GM18868 (cell line): ENCODE results near the gene HES2.
"Not testable (repeated sequence)": the region's sequence is repeated elsewhere in the genome, so short reads cannot be mapped to it uniquely, and the experiment has no call there.

Experiments
- ATAC-seq: cut with Tn5 transposase; IDR thresholded peaks from one replicate; pipeline ENCODE4 v1.9.1; 2021; ENCODE audit warnings: mild to moderate bottlenecking, moderate library complexity; ENCODE audit not compliant: unreplicated experiment

The HES2 gene, protein sequence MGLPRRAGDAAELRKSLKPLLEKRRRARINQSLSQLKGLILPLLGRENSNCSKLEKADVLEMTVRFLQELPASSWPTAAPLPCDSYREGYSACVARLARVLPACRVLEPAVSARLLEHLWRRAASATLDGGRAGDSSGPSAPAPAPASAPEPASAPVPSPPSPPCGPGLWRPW

DNA sequence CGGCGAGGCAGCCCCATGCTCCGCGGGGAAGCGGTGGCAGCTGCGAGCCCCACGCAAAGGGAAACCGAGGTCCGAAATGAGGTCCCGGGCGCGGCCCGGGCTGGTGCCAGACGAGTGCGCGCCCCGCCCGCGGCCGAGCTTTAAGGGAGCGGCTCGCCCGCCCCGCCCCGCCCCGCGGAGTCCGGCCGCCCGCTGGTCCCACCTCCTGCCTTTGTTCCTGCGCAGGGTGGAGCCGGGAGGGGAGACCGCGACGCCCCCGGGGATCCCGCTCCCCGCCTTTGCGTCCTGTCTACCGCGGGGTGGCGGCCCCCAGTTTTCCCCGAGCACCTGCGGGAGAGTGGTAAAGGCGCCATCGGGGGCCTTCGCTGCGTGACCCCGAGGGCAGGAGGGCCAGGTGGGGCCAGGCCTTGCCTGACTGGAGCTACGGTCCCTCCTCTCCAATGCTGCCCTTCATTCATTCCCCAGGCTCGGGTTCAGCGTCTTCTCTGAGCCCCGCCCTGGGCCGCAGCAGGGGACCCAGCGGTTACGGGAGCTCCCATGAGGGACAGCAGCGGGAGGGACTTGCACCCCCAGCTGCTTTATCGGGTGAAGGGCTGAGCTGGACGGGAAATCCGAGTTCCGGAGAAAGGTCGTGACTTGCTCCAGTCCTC lies at the start of gene HES2:
TSS of gene HES2 (minus strand) at position 116 of the 650 bp plus-strand sequence. CDS start at position 17, 99 bp downstream.
- ATAC-seq, result no peak

DNA sequence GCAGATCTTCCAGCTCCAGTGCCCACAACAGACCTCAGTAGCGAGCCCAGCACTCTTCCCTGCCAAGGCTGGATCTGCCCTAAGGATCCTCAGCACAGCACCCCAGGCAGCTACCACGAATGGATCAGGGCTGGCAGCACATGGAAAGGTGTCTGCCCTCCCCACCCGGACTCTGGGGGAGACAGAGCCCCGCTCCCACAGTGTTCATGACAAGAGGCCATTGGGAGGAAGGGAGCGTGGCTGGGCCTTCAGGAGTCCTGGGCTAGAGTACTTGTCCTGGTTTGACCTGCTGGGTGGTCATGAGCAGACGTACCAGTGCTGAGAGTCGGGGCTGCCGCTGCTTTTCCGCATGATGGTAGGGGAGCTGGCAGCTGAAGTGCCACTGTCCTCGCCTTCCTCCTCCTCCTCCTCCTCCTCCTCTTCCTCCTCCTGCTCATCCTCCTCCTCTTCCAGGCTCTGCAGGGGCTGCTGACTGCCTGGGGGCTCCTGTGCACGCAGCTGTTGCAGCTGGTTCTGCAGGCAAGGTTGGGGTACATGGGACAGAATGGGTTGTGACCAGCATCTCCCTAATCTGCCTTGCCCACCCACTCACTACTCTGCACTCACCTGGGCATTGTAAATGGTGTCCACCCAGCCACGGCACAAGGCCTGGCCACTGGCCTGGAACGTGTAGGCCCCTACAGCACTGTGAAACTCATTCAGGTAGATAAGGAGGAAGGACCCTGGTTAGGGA lies 49.2 kb upstream of the HES2 start:
- no peak for ATAC-seq

DNA sequence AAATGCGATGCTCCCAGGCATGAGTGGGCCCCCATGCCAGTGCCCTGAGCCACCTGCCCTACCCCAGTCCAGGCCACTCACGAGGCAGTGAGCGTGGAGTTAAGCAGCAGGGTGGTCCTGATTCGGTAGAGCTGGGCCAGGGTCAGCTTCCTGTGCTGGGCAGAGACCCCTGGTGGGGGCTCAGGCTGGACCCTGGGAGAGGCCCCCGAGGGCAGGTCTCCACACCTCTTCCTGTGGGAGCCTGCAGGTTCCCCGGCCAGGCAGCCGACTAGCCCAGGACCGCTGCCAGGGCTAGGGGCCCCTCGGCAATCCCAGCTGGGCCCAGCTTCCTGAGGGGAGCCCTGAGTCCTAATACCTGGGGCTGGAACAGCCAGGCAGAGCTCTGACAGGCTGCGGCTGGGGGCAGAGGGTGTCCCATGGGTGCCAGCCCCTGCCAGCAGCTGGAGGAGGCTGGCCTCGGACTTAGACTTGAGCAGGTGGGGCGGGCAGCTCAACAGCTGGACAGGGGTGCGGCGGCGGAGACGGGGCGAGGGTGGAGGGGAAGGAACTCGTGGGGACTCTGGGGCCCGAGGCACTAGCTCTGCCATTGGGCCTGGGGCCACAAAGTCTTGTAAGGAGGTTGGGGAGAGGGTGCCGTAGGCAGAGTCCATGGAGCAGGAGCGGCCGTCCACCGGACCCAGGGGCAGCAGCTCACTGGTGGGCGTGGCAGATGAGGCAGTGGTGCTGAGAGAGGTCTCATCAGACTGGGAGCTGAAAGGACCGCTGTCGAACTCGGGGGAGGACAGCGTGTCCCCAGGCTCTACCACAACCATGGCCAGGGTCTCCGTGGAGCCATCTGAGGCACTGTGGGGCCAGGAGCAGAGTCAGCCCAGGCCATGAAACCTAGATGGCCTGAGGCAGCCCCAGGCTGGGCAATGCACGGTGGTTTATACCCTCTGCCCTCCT lies 48.3 kb upstream of the HES2 start:
- ATAC-seq, result no peak

DNA sequence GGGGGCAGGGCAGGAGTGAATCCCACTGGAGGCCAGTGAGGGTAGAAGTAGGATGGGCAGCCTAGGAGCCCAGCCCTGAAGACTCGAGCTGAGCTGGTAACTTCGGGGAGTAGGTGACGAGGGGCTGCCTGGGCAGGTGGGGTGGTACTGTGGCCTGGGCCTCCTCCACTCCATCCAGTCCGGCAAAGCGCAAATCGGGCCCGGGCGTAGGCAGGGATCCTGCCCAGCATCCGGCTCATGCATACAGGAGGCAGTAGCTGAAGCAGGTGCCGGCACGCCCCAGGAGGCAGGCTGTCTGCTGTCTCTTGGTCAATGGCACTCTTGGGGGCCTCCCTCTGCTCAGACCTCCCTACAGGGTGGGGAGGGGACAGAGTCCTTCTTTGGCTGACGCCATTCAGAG lies 47.5 kb upstream of the HES2 start:
- ATAC-seq, result no peak

DNA sequence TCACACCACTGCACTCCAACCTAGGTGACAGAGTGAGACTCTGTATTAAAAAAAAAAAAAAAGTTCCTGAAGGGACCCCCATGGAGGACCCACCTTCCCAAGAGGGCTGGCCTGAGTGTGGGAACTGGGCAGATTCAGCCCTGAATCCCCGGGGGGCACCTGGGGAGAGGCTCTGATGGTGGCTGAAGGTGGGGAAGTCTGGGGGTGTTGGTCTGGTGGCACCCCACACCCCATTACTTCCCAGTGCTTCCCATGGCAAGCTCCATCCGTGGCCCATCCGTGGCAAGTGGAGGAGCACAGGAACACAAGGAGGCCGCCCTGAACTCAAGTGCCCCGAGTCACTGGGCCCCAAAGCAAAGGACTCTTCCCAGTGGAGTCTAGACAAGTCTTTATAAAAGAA lies 47.0 kb upstream of the HES2 start:
- ATAC-seq, result no peak

DNA sequence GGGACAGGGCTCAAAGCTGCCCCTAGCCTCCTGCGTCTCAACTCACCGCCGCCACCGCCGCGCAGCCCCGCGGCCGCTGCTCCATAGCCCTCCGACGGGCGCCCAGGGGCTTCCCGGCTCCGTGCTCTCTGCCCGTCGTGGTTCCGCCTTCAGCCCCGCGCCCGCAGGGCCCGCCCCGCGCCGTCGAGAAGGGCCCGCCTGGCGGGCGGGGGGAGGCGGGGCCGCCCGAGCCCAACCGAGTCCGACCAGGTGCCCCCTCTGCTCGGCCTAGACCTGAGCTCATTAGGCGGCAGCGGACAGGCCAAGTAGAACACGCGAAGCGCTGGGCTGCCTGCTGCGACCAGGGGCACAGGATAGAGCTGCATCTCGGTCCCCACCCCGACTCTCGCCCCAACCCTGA lies 46.3 kb upstream of the HES2 start, which contains the start of gene TNFRSF25:
TSS of gene TNFRSF25 (minus strand) at position 151 of the 400 bp plus-strand sequence. CDS start at position 85, 66 bp downstream.
- no peak for ATAC-seq

DNA sequence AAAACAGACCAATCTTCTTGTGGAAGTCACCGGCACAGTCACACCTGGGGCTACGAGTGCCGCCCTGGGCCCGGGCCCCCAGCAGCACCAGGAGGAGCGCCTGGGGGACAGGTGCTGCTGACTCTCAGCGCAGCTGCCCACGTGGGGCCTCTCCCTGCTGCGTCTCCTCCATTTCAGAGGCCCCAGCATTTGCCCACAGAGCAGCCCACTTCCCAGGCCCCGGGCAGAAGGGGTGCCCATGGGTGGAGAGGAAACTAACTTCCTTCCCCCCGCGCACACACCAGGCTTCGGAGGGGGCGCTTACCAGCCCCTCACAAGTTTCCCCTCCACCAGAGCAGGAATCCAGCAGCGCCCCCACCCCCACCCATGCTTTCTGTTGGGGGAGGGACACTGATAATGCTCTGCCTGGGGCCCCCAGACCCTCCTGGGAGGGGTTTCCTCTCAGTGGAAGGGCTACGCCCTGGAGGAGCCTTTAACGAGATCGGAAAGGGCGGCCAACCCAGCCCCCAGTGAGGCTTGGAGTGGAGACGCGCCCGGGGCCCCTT lies 45.8 kb upstream of the HES2 start:
- no peak for ATAC-seq

DNA sequence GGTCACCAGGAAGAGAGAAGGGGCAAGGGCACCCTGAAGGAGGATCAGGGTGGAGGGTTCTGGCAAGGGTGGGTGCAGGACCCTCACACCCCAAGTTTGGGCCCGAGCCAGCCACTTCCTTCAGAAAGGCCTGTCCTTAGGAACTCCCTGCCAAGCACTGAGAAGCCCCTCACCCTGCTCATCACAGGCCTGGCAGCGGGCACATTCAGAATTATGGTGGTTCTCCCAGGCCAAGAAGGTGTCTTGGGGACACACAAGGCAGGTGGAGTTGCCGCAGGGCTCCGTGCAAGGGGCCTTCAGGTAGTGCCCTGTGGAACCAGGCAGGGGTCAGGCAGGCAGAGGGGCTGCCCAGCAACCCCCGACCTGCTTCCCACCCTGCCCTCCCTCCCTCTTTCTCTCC lies 45.2 kb upstream of the HES2 start:
- no peak for ATAC-seq

DNA sequence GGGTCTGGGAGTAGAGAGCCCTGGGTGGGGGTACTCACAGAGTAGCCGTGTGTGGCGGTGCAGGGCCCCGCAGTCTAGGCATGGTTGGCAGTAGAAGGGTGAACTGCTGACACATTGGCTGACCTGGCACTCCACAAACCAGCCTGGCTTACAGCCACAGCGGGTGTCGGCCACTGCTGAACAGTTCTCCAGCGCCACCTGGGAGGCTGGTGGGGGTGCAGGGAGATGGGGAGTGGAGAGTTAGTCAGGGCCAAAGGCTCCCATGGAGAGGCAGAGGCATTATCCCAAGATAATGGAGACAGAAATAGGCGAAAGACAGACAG lies 44.8 kb upstream of the HES2 start:
- no peak for ATAC-seq

DNA sequence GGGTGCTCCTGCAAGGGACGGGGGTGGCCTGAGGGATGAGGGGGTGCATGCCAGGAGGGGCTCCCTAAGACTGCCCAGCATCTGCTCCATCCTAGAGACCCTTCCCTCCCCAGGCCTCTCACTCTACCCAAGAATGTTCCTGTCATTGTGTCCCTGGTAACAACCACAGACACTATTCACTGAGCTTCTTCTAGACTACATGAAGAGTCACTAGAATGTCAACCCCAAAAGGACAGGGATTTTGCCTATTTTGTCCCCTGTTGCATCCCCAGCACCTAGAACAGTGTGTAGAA lies 43.3 kb upstream of the HES2 start:
- ATAC-seq, result no peak

DNA sequence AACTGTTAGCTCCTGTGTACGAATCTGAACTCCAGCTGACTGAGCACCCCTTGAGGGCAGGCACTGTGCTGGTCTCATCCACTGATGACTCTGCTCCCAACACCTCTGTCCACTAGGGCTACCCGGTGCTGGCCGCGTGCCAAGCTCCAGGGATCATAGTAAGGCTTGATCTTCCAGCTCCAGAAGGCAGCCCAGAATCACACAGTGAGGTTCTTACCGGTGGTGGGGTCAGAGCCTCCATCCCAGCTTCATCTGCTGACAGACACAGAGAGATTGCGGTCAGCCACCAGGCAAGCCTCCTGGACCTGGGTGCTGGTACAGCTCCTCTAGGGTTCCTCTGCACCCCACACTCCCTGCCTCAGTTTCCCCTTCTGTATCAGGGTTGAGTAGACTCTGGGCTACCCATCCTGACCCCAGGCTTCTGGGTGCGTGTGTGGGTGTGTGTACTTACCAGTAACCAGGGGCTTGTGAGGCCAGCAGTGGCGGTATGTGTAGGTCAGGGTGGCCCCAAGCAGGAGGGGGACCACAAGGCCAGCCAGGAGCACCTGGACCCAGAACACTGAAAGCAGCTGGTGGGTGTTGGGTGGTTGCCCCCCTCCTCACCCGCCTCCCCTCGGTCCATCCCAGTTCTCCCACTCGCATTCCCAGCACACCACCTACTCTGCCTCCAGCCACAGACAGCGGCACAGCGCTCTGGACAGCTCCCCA lies 42.8 kb upstream of the HES2 start:
- no peak for ATAC-seq

DNA sequence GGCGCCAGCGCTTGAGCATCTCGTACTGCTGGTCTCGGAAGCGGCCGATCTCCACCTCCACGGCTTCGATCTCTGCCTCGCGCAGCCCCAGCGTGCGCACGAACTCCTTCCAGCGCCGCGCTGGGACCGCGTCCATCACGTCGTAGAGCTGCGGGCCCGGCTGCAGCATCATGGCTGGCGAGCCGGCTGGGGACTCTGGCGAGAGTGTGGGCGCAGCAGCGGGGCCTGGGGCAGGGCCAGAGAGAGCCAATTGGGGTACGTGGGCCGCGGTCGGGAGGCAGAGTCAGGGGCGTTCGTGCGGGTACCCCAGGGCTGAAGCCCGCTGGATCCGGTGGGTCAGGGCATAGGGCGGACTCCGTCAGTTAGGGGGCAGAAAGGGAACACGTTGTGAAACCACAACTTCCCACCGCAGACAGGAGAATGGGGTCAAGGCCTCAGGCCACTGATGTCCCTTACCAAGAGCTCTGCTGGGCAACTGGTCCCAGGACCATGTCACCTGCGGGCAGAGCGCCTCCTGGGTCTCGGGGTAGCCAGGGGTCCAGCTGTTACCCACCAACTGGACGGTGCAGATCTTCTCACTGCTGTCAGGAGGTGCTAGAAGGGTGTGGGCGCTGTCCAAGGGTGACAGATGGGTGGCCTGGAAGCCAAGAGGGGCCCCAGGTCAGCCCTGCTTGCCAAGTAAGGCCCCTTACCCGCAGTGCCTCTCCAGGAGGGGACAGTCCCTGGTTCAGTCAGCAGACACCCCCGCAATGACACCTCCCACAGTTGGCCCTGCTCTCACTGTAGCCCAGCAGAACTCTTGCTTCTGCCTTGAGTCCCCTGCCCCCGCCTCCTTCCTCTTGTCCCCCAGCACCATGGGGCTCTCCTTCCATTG lies 42.1 kb upstream of the HES2 start:
- ATAC-seq, result no peak

DNA sequence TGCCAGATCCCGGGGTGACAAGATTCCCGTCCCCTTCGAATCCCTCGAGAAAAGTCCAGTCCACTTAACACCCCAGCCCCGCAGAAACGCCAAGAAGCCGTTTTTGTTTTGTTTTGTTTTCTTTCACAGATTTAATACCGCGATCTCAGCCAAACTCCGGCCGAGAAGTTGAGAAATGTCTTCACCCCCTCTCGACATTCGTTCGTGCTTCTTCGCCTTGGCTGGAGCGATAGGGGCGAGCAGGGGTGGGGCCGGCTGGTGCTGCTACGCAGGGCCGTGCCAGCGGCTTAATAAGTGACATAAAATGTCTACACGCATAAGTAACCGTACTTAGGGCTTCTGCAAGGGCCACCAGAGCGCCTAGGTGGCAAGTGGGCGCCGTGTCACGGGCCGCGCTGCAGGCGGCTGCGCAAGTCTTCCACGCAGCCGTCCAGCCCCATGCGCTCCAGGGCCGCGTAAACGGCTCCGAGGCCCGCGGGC lies 41.4 kb upstream of the HES2 start:
- no peak for ATAC-seq

DNA sequence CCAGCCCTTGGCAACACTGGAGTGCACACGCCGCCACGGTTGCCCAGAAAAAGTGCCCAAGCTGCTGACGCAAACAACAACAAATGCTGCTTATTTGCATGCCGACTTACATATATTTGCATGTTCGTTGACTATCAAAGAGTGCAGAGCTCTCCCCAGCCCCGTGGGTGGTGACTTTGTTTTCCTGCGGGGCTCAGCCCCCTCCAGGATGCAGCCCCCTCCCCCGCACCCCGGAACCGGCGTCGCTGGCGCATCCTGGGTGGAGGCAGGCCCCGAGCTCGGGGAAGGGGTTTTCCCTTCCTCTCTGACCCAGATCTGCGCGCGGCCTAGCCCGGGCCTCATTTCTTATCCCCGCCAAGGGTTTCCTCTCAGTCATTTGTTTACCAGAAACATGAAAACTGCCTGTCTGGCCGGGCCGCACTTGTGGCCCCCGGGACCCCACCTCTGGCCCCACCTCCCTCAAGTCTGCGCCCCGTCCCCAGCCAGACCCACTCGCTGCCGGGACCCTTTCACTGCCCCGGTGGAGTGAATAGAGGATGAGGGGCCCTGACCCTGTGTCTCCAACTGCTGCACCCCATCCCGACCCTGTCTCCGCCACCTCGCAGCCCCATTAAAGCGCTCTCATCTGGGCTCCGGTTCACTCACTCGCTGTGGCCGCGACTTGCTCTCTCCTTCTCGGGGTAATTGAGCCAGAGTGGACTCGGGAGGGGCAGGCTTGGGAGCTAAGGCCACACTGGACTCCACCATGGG lies 40.8 kb upstream of the HES2 start:
- ATAC-seq, result no peak

DNA sequence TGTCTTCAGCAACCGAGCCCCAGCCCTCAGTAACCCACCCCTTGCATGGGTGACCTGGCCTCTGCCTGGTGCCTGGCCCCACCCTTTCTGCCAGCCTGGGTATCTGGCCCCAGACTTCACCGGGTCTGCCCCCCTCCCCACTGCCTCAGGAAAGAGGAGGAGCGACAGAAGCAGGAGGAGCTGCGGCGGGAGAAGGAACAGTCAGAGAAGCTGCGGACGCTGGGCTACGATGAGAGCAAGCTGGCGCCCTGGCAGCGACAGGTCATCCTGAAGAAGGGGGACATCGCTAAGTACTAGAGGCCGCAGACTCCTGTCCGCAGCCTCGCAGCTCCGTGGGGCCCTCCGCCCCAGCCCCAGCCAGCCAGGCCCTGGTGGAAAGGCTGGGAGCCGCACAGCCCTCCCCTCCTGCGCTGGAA lies 40.1 kb upstream of the HES2 start:
- no peak for ATAC-seq

DNA sequence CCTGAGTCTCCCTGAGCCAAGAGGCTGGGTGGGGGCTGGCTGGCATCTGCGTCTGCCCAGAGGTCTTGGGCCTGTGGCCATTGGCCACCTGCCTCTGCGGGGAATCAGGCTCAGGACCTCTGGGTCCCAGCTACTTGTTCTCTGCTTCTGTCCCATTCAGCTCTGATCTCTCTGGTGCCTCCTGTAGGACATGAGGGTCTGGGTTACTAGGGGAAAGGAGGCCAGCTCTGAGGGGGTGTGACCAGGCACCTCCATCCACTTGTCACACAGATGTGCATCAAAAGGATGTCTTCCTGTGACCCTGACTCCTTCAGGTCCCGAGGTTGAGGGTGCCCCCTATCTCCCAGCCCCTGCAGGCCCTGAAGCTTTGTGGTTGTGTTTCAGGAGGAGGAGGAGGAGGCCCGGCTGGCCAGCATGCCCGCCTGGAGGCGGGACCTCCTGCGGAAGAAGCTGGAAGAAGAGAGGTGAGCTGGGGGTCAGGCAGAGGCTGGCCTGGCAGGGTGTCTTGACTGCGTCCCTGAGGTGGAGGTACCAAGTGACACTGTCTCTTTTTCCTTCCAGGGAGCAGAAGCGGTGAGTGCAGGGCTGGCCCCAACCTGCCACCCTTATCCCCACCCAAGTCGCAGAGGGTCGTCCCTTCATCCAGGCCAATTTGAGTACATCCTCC lies 37.2 kb upstream of the HES2 start:
- no peak for ATAC-seq

DNA sequence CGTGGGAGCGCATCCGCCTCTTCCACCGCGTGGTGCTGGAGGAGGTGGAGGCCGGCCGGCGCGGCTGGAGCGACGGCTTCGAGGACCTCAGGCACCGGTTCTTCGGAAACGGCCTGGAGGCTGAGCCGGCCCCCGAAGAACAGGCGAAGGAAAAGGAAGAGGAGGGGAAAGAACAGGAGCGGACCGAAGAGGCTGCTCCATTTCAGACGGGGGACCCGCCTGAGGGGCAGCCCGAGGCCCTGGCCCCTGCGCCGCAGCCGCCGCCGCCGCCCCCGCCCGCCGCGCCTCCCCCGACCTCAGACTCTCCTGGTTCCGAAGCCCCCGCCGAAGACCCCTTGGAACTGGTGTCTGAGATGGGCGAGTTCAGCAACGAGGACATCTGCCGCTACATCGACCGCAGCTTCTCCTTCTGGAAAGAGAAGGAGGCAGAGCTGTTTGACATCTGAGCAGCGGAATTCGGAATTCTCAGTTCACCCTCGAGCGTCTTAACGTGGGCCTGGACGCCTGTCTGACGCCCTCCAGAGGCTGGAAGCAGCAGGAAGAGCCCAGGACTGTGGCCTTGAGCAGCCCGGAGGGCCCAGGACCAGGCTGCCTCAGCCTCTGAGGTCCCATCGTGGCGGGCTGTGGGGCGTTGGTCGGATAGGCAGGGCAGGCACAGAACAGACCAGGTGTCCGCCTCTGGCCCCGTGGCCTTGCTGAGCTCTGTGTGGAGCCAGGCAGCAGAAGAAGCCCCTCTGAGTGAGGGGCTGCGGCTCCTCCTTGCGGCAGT lies 36.2 kb upstream of the HES2 start:
- not testable (repeated sequence) for ATAC-seq
